HG02610 (cell line): ENCODE data around the gene OSGEPL1.
"Not testable (repeated sequence)": the region's sequence is repeated elsewhere in the genome, so short reads cannot be mapped to it uniquely, and the experiment has no call there.

ENCODE experiments used
- ATAC-seq: cut with Tn5 transposase; IDR thresholded peaks from one replicate; pipeline ENCODE4 v1.9.1; 2021; ENCODE audit warnings: mild to moderate bottlenecking, moderate library complexity; ENCODE audit not compliant: unreplicated experiment

The OSGEPL1 gene

GRCh38 chr2:189762551-189763298 is at the start of gene OSGEPL1:
Gene OSGEPL1, minus strand, starts transcription at chr2:189762792. Its CDS starts 1,152 bp downstream, at chr2:189761640.
- ATAC-seq: peak; percentile 96

- no peak for ATAC-seq
Observed at GRCh38 chr2:189803431-189803830, 40.8 kb upstream of the OSGEPL1 start.

- ATAC-seq: no peak
Observed at GRCh38 chr2:189802396-189802912, 39.9 kb upstream of the OSGEPL1 start.

GRCh38 chr2:189799531-189799930 is 36.9 kb upstream of the OSGEPL1 start:
- no peak for ATAC-seq

- no peak for ATAC-seq
Observed at GRCh38 chr2:189799030-189799331, 36.4 kb upstream of the OSGEPL1 start.

- ATAC-seq: peak; percentile 81
Observed at GRCh38 chr2:189798312-189799029, 35.9 kb upstream of the OSGEPL1 start.

- ATAC-seq: no peak
Observed at GRCh38 chr2:189797902-189798301, 35.3 kb upstream of the OSGEPL1 start.

GRCh38 chr2:189794310-189794709 is 31.7 kb upstream of the OSGEPL1 start:
- no peak for ATAC-seq

GRCh38 chr2:189791338-189792042 is 28.9 kb upstream of the OSGEPL1 start:
- ATAC-seq: no peak

- ATAC-seq: peak; percentile 94
Observed at GRCh38 chr2:189783927-189784867, 21.6 kb upstream of the OSGEPL1 start, which contains the start of the genes ORMDL1 and PMS1. Gene ORMDL1, minus strand, starts transcription at chr2:189784339. Its CDS starts 1,744 bp downstream, at chr2:189782595. Gene PMS1, plus strand, starts transcription at chr2:189784450. Its CDS starts 7,360 bp downstream, at chr2:189791810.

GRCh38 chr2:189783451-189783926 is 20.9 kb upstream of the OSGEPL1 start:
- peak; percentile 15 for ATAC-seq

GRCh38 chr2:189782221-189782671 is 19.7 kb upstream of the OSGEPL1 start:
- no peak for ATAC-seq

- no peak for ATAC-seq
Observed at GRCh38 chr2:189772212-189772611, 9.6 kb upstream of the OSGEPL1 start.

- ATAC-seq: no peak
Observed at GRCh38 chr2:189770590-189771322, 8.2 kb upstream of the OSGEPL1 start.

- no peak for ATAC-seq
Observed at GRCh38 chr2:189763908-189764661, 1.5 kb upstream of the OSGEPL1 start.

GRCh38 chr2:189762229-189762550 is 402 bp downstream of the OSGEPL1 start:
- no peak for ATAC-seq

GRCh38 chr2:189760154-189760553 is 2.4 kb downstream of the OSGEPL1 start:
- ATAC-seq: not testable (repeated sequence)

GRCh38 chr2:189756311-189756952 is 6.2 kb downstream of the OSGEPL1 start:
- no peak for ATAC-seq
